Hepatocyte (in vitro differentiated cells): Measurements from ENCODE around the gene ITPA. TPM values are rescaled to one million over a fixed set of nuclear protein-coding genes. Genes with fewer than 3 reads are reported as not detected.
"Not testable (repeated sequence)": the region's sequence is repeated elsewhere in the genome, so short reads cannot be mapped to it uniquely, and the experiment has no call there.

ENCODE experiments used
- DNase-seq: peaks from one replicate; pipeline ENCODE4 v3.0.0-alpha.2; 2016; ENCODE audit warnings: low spot score
- H2AFZ ChIP-seq: fragments of 200-600 bp; sonication (generic); 2 replicates; pipeline ENCODE4 v1.6.0; 2016; ENCODE audit warnings: antibody characterized with exemption, mild to moderate bottlenecking
- H3K27ac ChIP-seq: fragments of 200-600 bp; sonication (generic); 2 replicates; pipeline ENCODE4 v1.5.1; 2016; ENCODE audit warnings: mild to moderate bottlenecking
- H3K27me3 ChIP-seq: fragments of 200-600 bp; sonication (generic); 2 replicates; pipeline ENCODE4 v1.6.1; 2016
- H3K36me3 ChIP-seq: fragments of 200-600 bp; sonication (generic); replicated peaks from 2 replicates; pipeline ENCODE4 v1.5.1; 2016; ENCODE audit warnings: low read depth; ENCODE audit not compliant: insufficient read depth
- H3K4me1 ChIP-seq: fragments of 200-600 bp; sonication (generic); 2 replicates; pipeline ENCODE4 v1.5.1; 2016; ENCODE audit warnings: mild to moderate bottlenecking, moderate library complexity; ENCODE audit not compliant: insufficient read depth
- H3K4me2 ChIP-seq: fragments of 200-600 bp; sonication (generic); 2 replicates; pipeline ENCODE4 v1.6.0; 2016
- H3K4me3 ChIP-seq: fragments of 200-600 bp; sonication (generic); 2 replicates; pipeline ENCODE4 v1.5.1; 2016; ENCODE audit warnings: mild to moderate bottlenecking
- H3K79me2 ChIP-seq: fragments of 200-600 bp; sonication (generic); 2 replicates; pipeline ENCODE4 v1.6.0; 2017; ENCODE audit warnings: mild to moderate bottlenecking
- H3K9me2 ChIP-seq: fragments of 200-600 bp; sonication (generic); replicated peaks from 2 replicates; pipeline ENCODE4 v1.6.0; 2017; ENCODE audit warnings: mild to moderate bottlenecking; ENCODE audit not compliant: insufficient read depth
- H3K9me3 ChIP-seq: fragments of 200-600 bp; sonication (generic); 2 replicates; pipeline ENCODE4 v1.5.1; 2016; ENCODE audit warnings: low read depth, mild to moderate bottlenecking
- H4K20me1 ChIP-seq: fragments of 200-600 bp; sonication (generic); 2 replicates; pipeline ENCODE4 v1.6.0; 2016; ENCODE audit warnings: mild to moderate bottlenecking; ENCODE audit not compliant: insufficient read depth, poor library complexity, severe bottlenecking
- EZH2 ChIP-seq: fragments of 200-600 bp; sonication (generic); IDR thresholded peaks from 2 replicates; pipeline ENCODE4 v1.6.1; 2016; ENCODE audit warnings: antibody characterized with exemption, mild to moderate bottlenecking, borderline replicate concordance
- EZH2phosphoT487 ChIP-seq: fragments of 200-600 bp; sonication (generic); IDR thresholded peaks from one replicate; pipeline ENCODE4 v1.6.1; 2018; ENCODE audit warnings: antibody characterized with exemption, mild to moderate bottlenecking, low read depth, moderate library complexity; ENCODE audit not compliant: unreplicated experiment, severe bottlenecking
- WGBS: methylation state at CpG from one replicate; pipeline ENCODE4 v1.1.6; 2016; ENCODE audit warnings: low lambda C conversion rate; ENCODE audit errors: missing lambda C conversion rate; 5-methylcytosine and 5-hydroxymethylcytosine counted together
- polyA plus RNA-seq: library from polyadenylated mRNA; unstranded; fragments of >200 nt; fragmentation: Nextera tagmentation; extraction: Ambion mirVana; gene quantifications from 2 replicates; pipeline ENCODE4 v1.2.1, GENCODE V29; 2016
- total RNA-seq: library from RNA; depleted of rRNA; stranded (reverse); fragments of >200 nt; gene quantifications from 2 replicates; pipeline ENCODE4 v1.2.3, GENCODE V29; 2014
- TF ChIP-seq, protein P1 (sequence below): fragments of 200-600 bp; sonication (generic); IDR thresholded peaks from 2 replicates; pipeline ENCODE4 v1.5.1; 2016; ENCODE audit warnings: antibody characterized with exemption, mild to moderate bottlenecking; ENCODE audit not compliant: poor library complexity

ITPA gene
- total and polyA plus RNA-seq, 2 experiments from 2014 or later, result 33.5 to 48.2 TPM

GRCh38 chr20:3181270-3181669 is 28.0 kb upstream of the ITPA start:
- no peaks in the 10 kb centered on the region for H3K36me3 ChIP-seq
- H3K27ac ChIP-seq, result no peak overlapping the region
- no peak overlapping the region for H2AFZ ChIP-seq
- 79% methylated on average over 5 of the region's 5 CpGs for WGBS
- no peaks in the 10 kb centered on the region for H3K9me2 ChIP-seq
- no peak for DNase-seq
- H3K9me3 ChIP-seq, result no peaks in the 10 kb centered on the region
- TF ChIP-seq, protein P1, sequence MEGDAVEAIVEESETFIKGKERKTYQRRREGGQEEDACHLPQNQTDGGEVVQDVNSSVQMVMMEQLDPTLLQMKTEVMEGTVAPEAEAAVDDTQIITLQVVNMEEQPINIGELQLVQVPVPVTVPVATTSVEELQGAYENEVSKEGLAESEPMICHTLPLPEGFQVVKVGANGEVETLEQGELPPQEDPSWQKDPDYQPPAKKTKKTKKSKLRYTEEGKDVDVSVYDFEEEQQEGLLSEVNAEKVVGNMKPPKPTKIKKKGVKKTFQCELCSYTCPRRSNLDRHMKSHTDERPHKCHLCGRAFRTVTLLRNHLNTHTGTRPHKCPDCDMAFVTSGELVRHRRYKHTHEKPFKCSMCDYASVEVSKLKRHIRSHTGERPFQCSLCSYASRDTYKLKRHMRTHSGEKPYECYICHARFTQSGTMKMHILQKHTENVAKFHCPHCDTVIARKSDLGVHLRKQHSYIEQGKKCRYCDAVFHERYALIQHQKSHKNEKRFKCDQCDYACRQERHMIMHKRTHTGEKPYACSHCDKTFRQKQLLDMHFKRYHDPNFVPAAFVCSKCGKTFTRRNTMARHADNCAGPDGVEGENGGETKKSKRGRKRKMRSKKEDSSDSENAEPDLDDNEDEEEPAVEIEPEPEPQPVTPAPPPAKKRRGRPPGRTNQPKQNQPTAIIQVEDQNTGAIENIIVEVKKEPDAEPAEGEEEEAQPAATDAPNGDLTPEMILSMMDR, result no peak
- TF ChIP-seq EZH2, result no peak
- TF ChIP-seq EZH2phosphoT487, result no peak
- no peaks in the 10 kb centered on the region for H3K4me1 ChIP-seq
- H4K20me1 ChIP-seq, result no peaks in the 10 kb centered on the region
- no peaks in the 10 kb centered on the region for H3K27me3 ChIP-seq
- no peak overlapping the region for H3K4me3 ChIP-seq
- H3K4me2 ChIP-seq, result no peak overlapping the region
- peaks cover 15% of the 10 kb centered on the region for H3K79me2 ChIP-seq

DNA sequence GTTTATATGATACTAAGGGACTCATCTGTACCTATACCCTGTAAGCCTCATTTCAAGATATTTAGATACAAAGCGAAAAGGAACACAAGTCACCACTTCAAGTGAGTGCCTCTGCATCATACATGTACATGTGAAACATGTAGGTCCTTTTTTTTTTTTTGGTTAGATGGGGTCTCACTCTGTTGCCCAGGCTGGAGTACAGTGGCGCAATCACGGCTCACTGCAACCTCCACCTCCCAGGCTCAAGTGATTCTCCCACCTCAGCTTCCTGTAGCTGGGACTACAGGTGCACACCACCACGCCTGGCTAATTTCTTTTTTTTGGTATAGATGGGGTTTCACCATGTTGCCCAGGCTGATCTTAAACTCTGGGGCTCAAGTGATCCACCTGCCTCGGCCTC is 26.9 kb upstream of the ITPA start:
- H3K27ac ChIP-seq, result not testable (repeated sequence)

DNA sequence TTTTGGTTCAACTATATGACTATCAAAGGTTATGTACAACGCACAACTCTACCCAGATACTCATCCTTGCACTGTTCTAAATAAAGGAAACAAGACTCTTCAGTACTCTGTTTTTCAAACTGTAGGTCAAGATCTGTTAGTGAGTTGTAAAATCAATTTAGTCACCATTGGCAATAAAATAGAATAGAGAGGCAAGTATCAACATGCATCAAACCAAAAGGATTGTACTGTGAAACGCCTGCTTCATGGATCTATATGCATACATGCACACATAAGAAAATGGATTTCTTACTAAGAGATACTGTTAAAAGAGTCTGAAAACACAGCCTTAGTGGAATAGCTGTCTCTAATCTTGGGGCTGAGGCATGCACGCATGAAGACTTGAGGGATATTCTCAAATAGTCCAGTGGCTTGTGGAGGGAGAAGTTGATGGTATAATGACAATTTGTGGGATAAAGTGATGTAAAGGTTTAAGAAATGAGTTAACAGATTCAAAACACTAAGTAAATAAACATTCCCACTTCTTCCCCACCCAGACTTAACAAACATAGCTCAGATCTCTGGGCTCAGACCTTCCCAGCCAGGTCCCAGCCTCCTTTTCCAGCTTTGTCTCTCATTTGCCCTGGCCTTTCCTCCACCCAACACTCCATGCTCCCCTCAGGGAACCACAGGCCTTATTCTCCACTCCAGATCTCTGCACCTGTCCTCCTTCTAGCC is 25.2 kb upstream of the ITPA start:
- Histone ChIP-seq H2AFZ (no peak overlapping the region), H3K27ac (no peak overlapping the region), H3K9me2 (no peaks in the 10 kb centered on the region), H3K4me1 (no peaks in the 10 kb centered on the region), H4K20me1 (no peaks in the 10 kb centered on the region), H3K4me3 (no peak overlapping the region), H3K27me3 (no peaks in the 10 kb centered on the region), H3K9me3 (no peaks in the 10 kb centered on the region), H3K36me3 (no peaks in the 10 kb centered on the region), H3K4me2 (no peak overlapping the region), H3K79me2 (peaks cover 3% of the 10 kb centered on the region)
- WGBS, result 96% methylated on average over 3 of the region's 3 CpGs
- no peak for DNase-seq
- TF ChIP-seq EZH2 (no peak), EZH2phosphoT487 (no peak)
- TF ChIP-seq, protein P1, result no peak

More for the DNA sequence above, 26.9 kb upstream of the ITPA start:
- not testable (repeated sequence) for H3K9me3 ChIP-seq, H3K27me3 ChIP-seq, H3K4me2 ChIP-seq, H3K79me2 ChIP-seq, H3K4me1 ChIP-seq, H3K36me3 ChIP-seq, H4K20me1 ChIP-seq, H3K4me3 ChIP-seq, H3K9me2 ChIP-seq, H2AFZ ChIP-seq, DNase-seq
- WGBS, result 95% methylated on average over 5 of the region's 5 CpGs

DNA sequence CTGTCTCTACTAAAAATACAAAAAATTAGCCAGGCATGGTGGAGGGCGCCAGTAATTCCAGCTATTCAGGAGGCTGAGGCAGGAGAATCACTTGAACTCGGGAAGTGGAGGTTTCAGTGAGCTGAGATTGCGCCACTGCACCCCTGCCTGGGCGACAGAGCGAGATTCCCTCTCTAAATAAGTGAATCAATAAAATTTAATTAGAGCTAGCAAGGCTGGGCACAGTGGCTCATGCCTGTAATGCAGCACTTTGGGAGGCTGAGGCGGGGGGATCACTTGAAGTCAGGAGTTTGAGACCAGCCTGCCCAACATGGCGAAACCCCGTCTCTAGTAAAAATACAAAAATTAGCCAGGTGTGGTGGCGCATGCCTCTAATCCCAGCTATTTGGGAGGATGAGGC is 21.4 kb upstream of the ITPA start:
- not testable (repeated sequence) for DNase-seq, H3K9me2 ChIP-seq, H3K27ac ChIP-seq, H3K4me3 ChIP-seq, H2AFZ ChIP-seq, H3K9me3 ChIP-seq, H4K20me1 ChIP-seq, H3K4me2 ChIP-seq, H3K79me2 ChIP-seq, H3K4me1 ChIP-seq, H3K27me3 ChIP-seq, H3K36me3 ChIP-seq
- 99% methylated on average over 9 of the region's 9 CpGs for WGBS
